BLaER1 treated with 17β-estradiol and CSF1 and Interleukin-3, amounts not matched to agents 10 nM and 100 nM (cell line): ENCODE data around the gene SMC4.
A peak's percentile ranks its signal among the peaks of the same experiment; 100 is the strongest.

Experiments used
- H3K27ac ChIP-seq, 11 experiments: shearing (Covaris generic); formaldehyde crosslinking; 2 replicates each; pipeline ENCODE4 v1.8.1; 2022
- H3K27me3 ChIP-seq, 11 experiments: shearing (Covaris generic); formaldehyde crosslinking; 2 replicates each; pipeline ENCODE4 v1.8.1; 2022
- H3K36me3 ChIP-seq, 11 experiments: shearing (Covaris generic); formaldehyde crosslinking; 2 replicates each; pipeline ENCODE4 v1.8.1; 2022
- H3K4me1 ChIP-seq, 10 experiments: shearing (Covaris generic); formaldehyde crosslinking; 2 replicates each; pipeline ENCODE4 v1.8.1; 2022
- H3K4me2 ChIP-seq, 11 experiments: shearing (Covaris generic); formaldehyde crosslinking; 2 replicates each; pipeline ENCODE4 v1.8.1; 2022
- H3K4me3 ChIP-seq, 10 experiments: shearing (Covaris generic); formaldehyde crosslinking; 2 replicates each; pipeline ENCODE4 v1.8.1; 2022
- H3K9ac ChIP-seq, 11 experiments: shearing (Covaris generic); formaldehyde crosslinking; 2 replicates each; pipeline ENCODE4 v1.8.1; 2022
- H3K9me3 ChIP-seq, 11 experiments: shearing (Covaris generic); formaldehyde crosslinking; replicated peaks in 1 of 11; 2 replicates each; pipeline ENCODE4 v1.8.1; 2022
- H4K20me1 ChIP-seq, 11 experiments: shearing (Covaris generic); formaldehyde crosslinking; 2 replicates each; pipeline ENCODE4 v1.8.1; 2022
- Cebpa-rat ChIP-seq, 11 experiments: shearing (Covaris generic); IDR thresholded peaks; 2 replicates each; pipeline ENCODE4 v1.8.1; 2022

The SMC4 gene

GRCh38 chr3:160402221-160403027 is 3.0 kb downstream of the SMC4 start:
- peaks cover 0 to 71% (median 56%) of the 10 kb centered on the region in 11 experiments; a peak in 18 of 22 replicates for H4K20me1 ChIP-seq
- peak overlapping the region; percentile 82 to 94 (median 92) for H3K4me3 ChIP-seq
- H3K9ac ChIP-seq: peak overlapping the region; percentile 91 to 98 (median 97)
- H3K27me3 ChIP-seq: no peaks in the 10 kb centered on the region
- peak overlapping the region; percentile 75 to 94 (median 87); a peak in 21 of 22 replicates for H3K4me2 ChIP-seq
- H3K4me1 ChIP-seq: peaks cover 18 to 40% (median 28%) of the 10 kb centered on the region in 10 experiments
- peak overlapping the region; percentile 77 to 98 (median 96); a peak in 20 of 22 replicates for H3K27ac ChIP-seq
- H3K36me3 ChIP-seq: peaks cover 0 to 64% (median 34%) of the 10 kb centered on the region in 11 experiments; a peak in 18 of 22 replicates
- H3K9me3 ChIP-seq: no peaks in the 10 kb centered on the region
- no peak for TF ChIP-seq Cebpa-rat (IDR thresholded peaks at IDR 0.05)

- Histone ChIP-seq H3K4me1 (peaks cover 12 to 33% (median 23%) of the 10 kb centered on the region in 10 experiments), H3K9me3 (no peaks in the 10 kb centered on the region), H3K4me2 (peak overlapping the region; percentile 75 to 94 (median 87); a peak in 21 of 22 replicates), H3K36me3 (peaks cover 0 to 71% (median 40%) of the 10 kb centered on the region in 11 experiments; a peak in 18 of 22 replicates), H3K4me3 (peak overlapping the region; percentile 82 to 94 (median 92)), H3K27me3 (no peaks in the 10 kb centered on the region), H3K27ac (peak overlapping the region; percentile 21 to 98 (median 96); a peak in 18 of 22 replicates), H4K20me1 (peaks cover 0 to 78% (median 56%) of the 10 kb centered on the region in 11 experiments; a peak in 18 of 22 replicates), H3K9ac (peak overlapping the region; percentile 91 to 98 (median 97); a peak in 21 of 22 replicates)
- no peak for TF ChIP-seq Cebpa-rat (IDR thresholded peaks at IDR 0.05)
Measured at GRCh38 chr3:160403028-160403545, 3.6 kb downstream of the SMC4 start.

- Histone ChIP-seq H3K36me3 (peaks cover 0 to 79% (median 48%) of the 10 kb centered on the region in 11 experiments; a peak in 18 of 22 replicates), H3K4me3 (peak overlapping the region; percentile 82 to 94 (median 92); a peak in 17 of 20 replicates), H3K27ac (peak overlapping the region in 10 of 11 experiments; percentile 11 to 98 (median 94); a peak in 18 of 22 replicates), H3K4me1 (peaks cover 7 to 27% (median 18%) of the 10 kb centered on the region in 10 experiments; a peak in 18 of 20 replicates), H3K9me3 (no peaks in the 10 kb centered on the region), H3K9ac (peak overlapping the region; percentile 62 to 98 (median 97); a peak in 19 of 22 replicates), H3K27me3 (no peaks in the 10 kb centered on the region), H4K20me1 (peaks cover 0 to 83% (median 65%) of the 10 kb centered on the region in 11 experiments; a peak in 18 of 22 replicates), H3K4me2 (peak overlapping the region; percentile 75 to 94 (median 87))
- no peak for TF ChIP-seq Cebpa-rat (IDR thresholded peaks at IDR 0.05)
Measured at GRCh38 chr3:160403796-160404470, 4.5 kb downstream of the SMC4 start.

GRCh38 chr3:160409812-160410610 is 10.6 kb downstream of the SMC4 start:
- Histone ChIP-seq H3K27ac (no peak overlapping the region; a peak in 1 of 22 replicates), H3K9me3 (no peaks in the 10 kb centered on the region), H3K4me2 (peak overlapping the region in 2 of 11 experiments; percentile 3 to 30; a peak in 2 of 22 replicates), H3K9ac (no peak overlapping the region), H4K20me1 (peaks cover 0 to 72% (median 34%) of the 10 kb centered on the region in 11 experiments; a peak in 12 of 22 replicates), H3K36me3 (peaks cover 17 to 100% (median 75%) of the 10 kb centered on the region in 11 experiments; a peak in 21 of 22 replicates), H3K4me1 (peaks cover 2 to 11% (median 8%) of the 10 kb centered on the region in 10 experiments; a peak in 17 of 20 replicates), H3K4me3 (no peak overlapping the region), H3K27me3 (no peaks in the 10 kb centered on the region)
- no peak for TF ChIP-seq Cebpa-rat (IDR thresholded peaks at IDR 0.05)

GRCh38 chr3:160412477-160412876 is 13.0 kb downstream of the SMC4 start:
- peaks cover 0 to 26% (median 7%) of the 10 kb centered on the region in 10 experiments; a peak in 10 of 20 replicates for H3K4me1 ChIP-seq
- no peak for TF ChIP-seq Cebpa-rat (IDR thresholded peaks at IDR 0.05)
- no peak overlapping the region for H3K4me2 ChIP-seq
- H4K20me1 ChIP-seq: peaks cover 0 to 77% (median 32%) of the 10 kb centered on the region in 11 experiments; a peak in 12 of 22 replicates
- H3K9ac ChIP-seq: no peak overlapping the region
- H3K36me3 ChIP-seq: peaks cover 22 to 100% (median 79%) of the 10 kb centered on the region in 11 experiments
- H3K9me3 ChIP-seq: no peaks in the 10 kb centered on the region
- H3K4me3 ChIP-seq: no peak overlapping the region
- H3K27me3 ChIP-seq: no peaks in the 10 kb centered on the region
- H3K27ac ChIP-seq: no peak overlapping the region

GRCh38 chr3:160413613-160414248 is 14.3 kb downstream of the SMC4 start:
- no peak overlapping the region for H3K9ac ChIP-seq
- H3K27ac ChIP-seq: no peak overlapping the region
- peaks cover 0 to 26% (median 7%) of the 10 kb centered on the region in 10 experiments; a peak in 10 of 20 replicates for H3K4me1 ChIP-seq
- H4K20me1 ChIP-seq: peaks cover 0 to 71% (median 32%) of the 10 kb centered on the region in 11 experiments; a peak in 12 of 22 replicates
- H3K27me3 ChIP-seq: no peaks in the 10 kb centered on the region
- H3K4me3 ChIP-seq: no peak overlapping the region
- no peak for TF ChIP-seq Cebpa-rat (IDR thresholded peaks at IDR 0.05)
- no peak overlapping the region for H3K4me2 ChIP-seq
- H3K36me3 ChIP-seq: peaks cover 27 to 100% (median 81%) of the 10 kb centered on the region in 11 experiments
- no peaks in the 10 kb centered on the region for H3K9me3 ChIP-seq

- H3K27me3 ChIP-seq: no peaks in the 10 kb centered on the region
- no peak overlapping the region for H3K27ac ChIP-seq
- no peak for TF ChIP-seq Cebpa-rat (IDR thresholded peaks at IDR 0.05)
- H3K9ac ChIP-seq: no peak overlapping the region
- H4K20me1 ChIP-seq: peaks cover 0 to 59% (median 30%) of the 10 kb centered on the region in 11 experiments; a peak in 11 of 22 replicates
- H3K4me2 ChIP-seq: no peak overlapping the region
- no peaks in the 10 kb centered on the region for H3K9me3 ChIP-seq
- H3K36me3 ChIP-seq: peaks cover 51 to 100% (median 94%) of the 10 kb centered on the region in 11 experiments
- H3K4me1 ChIP-seq: peaks cover 0 to 26% (median 0%) of the 10 kb centered on the region in 10 experiments; a peak in 9 of 20 replicates
- no peak overlapping the region for H3K4me3 ChIP-seq
Measured at GRCh38 chr3:160417311-160417710, 17.9 kb downstream of the SMC4 start.
